Measurements from ENCODE around the gene GSC. TPM values are rescaled to one million over a fixed set of nuclear protein-coding genes. Genes with fewer than 3 reads are reported as not detected.
"Not testable (repeated sequence)": the region's sequence is repeated elsewhere in the genome, so short reads cannot be mapped to it uniquely, and the experiment has no call there.

The GSC gene
- not detected for total RNA-seq

- DNase-seq: no peak
Measured at GRCh38 chr14:94769391-94770250, at the start of gene GSC. TSS of gene GSC (minus strand) at chr14:94770113. CDS start at chr14:94770015, 98 bp downstream.

DNA sequence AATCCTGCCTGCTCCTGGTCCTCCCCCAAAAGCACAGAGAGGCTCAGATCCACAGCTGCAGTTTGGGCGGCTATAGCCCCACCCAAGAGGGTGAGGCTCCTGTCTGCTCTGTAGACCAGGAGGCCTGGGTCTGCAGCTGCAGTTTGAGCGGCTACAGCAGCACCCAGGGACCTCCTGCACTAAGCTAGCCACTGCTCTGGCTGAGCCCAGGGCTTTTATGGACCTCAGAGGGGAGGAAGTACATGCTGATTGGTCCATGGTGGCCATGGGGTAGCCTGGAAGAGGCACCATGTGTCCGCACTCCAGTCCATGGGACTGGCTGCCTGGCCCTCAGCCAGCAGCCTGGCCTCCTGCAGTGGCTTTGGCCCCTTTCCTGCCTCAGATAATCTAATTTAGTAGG, 49.6 kb upstream of the GSC start:
- no peak for DNase-seq

DNA sequence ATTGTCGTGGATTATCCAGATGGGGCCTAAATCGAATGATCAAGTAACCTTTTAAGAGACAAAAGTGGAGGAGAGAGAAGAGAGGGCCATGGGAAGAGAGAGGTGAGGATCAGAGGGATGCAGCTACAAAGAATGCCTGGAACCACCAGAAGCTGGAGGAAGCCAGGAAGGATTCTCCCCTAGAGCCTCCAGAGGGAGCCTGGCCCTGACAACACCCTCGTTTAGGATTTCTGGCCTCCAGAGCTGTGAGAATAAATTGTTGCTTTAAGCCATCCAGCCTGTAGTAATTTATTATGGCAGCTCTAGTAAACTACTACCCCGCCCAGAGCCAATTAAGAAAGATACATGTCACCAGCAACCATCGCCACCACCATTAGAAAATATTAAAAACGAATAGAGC, 46.2 kb upstream of the GSC start:
- no peak for DNase-seq

DNA sequence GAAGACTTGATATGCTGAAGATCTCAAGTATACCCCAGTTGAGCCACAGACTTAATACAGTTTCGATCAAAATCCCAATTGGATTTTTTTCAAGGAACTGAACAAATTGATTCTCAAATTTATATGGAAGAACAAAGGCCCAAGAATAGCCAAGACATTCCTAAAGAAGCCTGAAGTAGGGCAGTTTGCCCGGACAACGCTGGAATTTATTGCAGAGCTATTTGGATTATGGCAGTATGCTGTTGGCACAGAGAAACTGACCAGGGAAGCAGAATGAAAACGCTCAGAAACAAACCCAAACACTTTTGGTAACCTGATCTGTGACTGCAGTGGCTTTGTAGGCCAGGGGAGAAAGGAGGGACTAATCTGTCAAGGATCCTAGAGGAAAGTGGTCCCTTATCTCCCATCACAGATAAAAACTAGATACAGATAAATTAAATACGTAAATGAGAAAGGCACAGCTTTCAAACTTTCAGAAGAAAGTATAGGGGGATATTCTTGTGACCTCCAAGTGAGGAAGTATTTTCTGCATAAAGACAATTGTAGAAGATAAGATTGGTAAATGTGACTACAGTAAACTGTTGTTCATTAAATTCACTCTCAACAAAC, 35.9 kb upstream of the GSC start:
- DNase-seq: no peak

DNA sequence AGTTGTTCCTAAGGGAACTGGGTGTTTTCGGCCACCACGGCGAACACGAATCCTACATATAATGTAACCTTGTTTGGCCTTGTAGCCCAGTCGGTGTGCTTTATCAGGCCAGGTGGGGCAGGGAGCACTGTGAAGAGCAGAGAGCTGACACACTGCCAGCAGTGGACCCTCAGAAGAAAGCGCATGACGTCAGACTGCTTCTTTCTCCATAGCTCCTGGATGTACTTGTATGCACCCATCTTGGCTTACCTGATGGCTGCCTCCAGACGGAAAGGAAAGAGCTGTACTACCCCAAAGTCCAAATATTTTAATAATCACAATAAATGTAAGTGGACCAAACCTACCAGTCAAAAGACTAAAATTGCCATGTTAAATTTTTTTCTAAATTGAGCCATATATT, 31.3 kb upstream of the GSC start:
- no peak for DNase-seq

DNA sequence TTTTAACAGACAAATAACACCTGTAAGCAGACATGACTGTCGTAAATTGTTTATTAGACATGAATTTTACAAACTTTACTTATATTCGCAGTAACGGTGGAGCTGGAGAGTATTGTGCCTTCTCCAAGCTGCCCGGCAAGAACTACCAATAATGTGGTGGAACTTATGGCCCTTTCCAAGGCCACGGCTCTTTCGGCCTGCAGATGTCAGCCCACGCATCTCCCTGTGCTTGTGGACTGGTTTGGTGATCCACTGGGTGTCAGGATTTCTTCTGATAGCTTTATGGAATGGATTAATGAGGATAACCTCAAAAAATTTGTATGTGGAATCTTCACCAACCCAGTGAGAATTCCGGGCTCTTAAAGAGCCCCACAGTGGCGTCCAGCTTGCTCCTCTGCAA, 30.9 kb upstream of the GSC start:
- not testable (repeated sequence) for DNase-seq

GRCh38 chr14:94797887-94798286, 28.0 kb upstream of the GSC start:
- no peak for DNase-seq

DNA sequence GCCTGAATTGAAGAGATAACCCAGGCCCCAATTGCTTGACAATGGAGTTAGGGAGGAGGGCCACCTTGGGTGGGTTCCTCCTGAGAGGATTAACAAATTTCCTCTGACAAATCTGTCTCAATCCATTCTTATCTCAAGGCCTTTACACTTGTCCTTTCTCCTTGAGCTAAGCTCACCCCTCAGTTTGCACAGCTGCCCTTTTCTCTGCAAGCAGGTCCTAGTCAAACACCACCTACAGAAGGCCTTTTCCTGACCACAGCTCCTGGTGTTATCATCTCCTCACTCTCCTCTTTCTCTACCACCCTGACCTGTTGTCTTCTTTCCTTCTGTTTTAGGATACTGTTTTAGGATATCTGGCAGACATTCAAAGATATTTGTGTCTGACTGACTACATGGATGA, 26.4 kb upstream of the GSC start:
- DNase-seq: no peak

DNA sequence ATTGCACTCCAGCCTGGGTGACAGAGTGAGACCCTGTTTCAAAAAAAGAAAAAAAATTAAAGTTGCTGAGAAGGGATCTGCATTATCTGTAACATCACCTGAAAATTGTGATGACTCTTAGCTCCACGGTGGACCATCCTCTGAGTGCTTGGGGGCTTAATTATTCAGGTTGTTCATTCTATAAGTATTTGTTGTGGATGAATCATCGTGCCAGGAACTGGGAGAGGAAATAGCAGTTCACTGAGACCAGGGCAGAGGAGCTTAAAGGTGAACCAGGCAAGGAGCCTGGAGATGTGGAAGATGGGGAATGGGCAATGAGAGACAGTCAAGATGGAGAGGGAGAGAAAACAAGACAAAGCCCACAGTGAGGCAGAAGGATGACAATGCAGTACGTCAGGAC, 25.5 kb upstream of the GSC start:
- no peak for DNase-seq

DNA sequence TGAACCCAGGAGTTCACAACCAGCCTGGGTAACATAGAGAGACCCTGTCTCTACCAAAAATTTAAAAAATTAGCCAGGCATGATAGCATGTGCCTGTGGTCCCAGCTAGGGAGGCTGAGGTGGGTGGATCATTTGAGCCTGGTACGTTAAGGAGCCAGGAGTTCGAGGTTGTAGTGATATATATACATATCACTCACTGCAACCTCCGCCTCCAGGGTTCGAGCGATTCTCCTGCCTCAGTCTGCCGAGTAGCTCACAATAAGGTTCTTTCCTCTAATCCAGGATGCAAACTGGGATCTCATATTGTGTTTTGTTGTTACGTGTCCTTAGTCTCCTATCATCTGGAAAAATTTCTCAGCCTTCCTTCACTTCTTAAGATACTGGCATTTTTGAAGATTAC, 24.0 kb upstream of the GSC start:
- no peak for DNase-seq

GRCh38 chr14:94787655-94788054, 17.7 kb upstream of the GSC start:
- no peak for DNase-seq

- DNase-seq: no peak
Measured at GRCh38 chr14:94787092-94787491, 17.2 kb upstream of the GSC start.

DNA sequence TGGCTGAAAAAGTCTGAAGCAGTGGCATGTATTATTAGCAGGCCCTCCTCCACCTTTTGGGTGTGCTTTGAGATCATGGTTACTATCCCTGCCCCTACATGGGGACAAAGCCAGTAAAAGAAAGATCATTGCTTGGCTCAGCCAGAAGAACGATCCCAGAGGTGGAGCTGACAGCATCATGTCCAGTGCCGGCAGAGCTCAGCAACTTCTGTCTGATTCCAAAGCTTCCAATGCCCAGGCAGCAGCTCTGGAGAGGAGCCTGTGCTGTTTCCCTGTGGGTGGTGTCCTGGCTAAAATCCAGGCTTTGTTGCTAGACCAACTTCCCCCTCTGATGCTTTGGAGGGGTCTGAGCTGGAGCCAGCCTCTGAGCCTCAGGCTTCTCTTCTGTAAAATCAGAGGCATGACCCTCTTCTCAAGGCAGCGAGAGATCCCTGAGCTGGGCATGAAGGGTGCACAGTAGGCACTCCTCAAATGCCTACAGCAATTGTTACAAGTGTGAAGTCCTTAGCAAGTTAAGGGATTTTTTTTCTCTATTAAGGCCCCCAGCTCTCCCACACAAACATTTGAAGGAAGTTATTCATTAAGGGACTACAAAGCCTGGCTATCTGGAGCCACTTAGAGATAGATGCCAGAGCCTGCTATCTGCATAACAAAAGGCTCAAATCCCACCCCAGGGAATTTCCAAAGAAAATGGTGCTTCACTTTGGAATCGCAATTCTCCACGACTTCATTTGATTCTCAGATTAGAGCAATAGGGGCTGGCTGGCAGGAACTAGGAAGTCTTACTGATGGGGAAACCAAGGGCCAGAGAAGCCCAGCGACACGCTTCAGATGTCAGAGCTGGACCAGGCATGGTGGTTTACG, 10.9 kb upstream of the GSC start:
- DNase-seq: no peak

DNA sequence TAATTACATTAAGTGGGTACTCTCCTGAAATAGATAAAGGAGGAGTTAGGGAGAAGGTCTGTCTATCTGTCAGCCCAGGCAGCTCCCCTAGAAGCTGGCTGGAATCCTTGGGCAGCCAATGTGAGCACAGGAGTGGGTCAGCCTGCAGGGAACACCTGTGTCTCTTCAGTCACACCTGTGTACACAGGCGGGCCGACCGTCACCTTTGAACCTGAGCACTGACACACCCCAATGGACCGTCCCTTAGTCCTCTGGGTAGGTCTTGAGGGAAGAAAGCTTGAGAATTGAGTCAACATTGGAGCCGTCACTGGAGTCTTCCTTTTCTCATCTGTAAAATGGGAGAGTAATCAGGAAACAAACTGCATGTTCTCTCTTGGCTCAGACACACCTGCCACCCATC, 9.8 kb upstream of the GSC start:
- no peak for DNase-seq

GRCh38 chr14:94775871-94776210, 5.9 kb upstream of the GSC start:
- DNase-seq: no peak

- no peak for DNase-seq
Measured at GRCh38 chr14:94775091-94775870, 5.4 kb upstream of the GSC start.

DNA sequence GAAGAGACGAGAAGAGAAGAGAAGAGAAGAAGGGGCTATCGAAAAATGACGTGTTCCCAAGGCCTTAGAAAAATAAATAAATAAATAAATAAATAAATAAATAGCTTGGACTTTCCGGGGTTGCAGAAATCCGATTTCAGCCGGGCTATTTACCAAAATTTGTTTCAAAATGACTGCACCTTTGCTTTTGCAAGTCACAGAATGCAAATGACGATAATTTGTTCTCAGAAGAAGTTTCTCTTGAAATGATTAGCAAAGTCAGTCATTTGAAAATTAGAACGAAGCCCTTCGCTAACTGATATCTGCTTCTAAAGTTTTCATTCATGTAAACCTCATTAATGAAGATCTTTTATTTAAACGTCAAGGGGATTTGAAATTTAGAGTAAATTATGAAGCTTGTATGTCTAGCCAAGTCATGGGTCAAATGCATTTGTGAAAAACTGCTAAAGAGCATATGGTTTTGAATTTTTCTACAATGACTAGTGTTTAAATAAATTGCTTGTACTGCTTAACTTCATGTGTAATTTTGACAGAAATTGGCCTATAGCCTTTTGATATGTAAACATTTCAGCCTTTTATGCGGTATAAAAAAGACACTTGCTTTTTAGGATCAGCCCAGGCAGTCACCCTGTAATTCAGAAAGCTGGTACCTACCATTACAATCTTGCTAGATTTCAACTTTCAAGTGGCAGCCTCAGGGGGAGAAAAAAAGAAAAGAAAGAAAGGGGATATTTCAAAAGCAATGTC, 4.6 kb upstream of the GSC start:
- DNase-seq: no peak

GRCh38 chr14:94773655-94774343, 3.9 kb upstream of the GSC start:
- DNase-seq: no peak

- DNase-seq: no peak
Measured at GRCh38 chr14:94773061-94773648, 3.2 kb upstream of the GSC start.

DNA sequence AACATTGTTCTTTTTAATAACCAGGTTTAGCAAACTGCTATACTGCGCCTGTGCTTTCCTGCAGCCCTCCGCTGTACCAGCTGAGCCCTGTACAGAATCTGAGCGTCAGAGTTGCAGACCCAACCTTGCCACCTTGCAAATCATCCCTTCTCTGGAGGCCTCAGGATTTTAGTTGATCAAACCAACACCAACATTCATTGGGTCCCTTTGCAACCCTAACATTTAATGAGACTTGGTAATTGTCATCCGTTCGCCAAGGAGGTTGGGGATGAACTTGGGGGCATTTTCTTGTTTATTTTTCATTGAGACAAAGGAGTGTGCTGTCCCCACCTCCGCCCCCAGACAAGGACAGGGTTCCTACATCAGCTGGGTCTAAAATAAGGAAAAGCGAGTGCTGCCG, 2.6 kb upstream of the GSC start:
- DNase-seq: no peak

DNA sequence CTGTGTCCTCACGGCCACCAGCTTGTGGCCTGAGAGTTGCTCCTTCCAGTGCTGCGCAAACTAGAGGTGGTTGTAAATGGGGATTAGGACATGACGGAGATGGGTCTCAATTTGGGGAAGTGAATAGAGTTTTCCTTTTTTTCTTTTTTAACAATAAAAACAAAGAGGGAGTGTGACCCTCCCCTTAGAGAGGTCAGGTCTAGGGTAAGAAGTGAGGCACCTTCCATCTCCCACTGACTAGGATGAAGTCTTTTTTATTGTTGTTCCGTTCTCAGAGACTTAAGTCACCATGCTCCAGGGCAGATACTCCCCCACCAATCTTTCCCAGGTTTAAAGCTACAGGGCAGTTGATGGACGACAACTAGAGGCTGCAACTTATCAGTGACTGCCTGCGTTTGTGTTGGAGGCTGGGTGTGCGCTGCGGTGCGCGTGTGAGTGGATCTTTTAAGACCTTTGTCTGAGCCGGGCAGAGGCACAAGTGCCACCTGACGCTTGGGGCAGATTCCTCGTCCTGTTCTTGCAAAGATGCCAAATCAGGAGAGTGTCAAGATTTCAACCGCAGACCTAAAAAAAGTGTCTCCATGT, 2.1 kb upstream of the GSC start:
- no peak for DNase-seq

All from effector CD4-positive, alpha-beta T cell (primary cell).